ENCODE results near the gene EXT2. TPM values are rescaled to one million over a fixed set of nuclear protein-coding genes. Genes with fewer than 3 reads are reported as not detected.

Gene EXT2
- total RNA-seq (2014; rRNA removed; shearing (Covaris generic)) = 98.9 and 114 TPM in 2 replicates
- 155 and 173 TPM in 2 replicates for polyA plus RNA-seq (2015; cell fraction: cytosol; rRNA removed)
- 23.0 and 36.5 TPM in 2 replicates for polyA plus RNA-seq (2015; cell fraction: nucleus; rRNA removed)

GRCh38 chr11:44095506-44096359, at the start of gene EXT2:
Gene EXT2 (plus strand): TSS chr11:44095678. CDS start chr11:44107713, 12,035 bp downstream.
- in situ Hi-C loops (cut with HindIII; ENCODE audit: low pct_unique_long_range_greater_than_20kb, low sequenced_read_pairs) = no loop called here
- peak; percentile 84 for DNase-seq (ENCODE audit: low read depth, low spot score)

GRCh38 chr11:44046182-44046581, 49.3 kb upstream of the EXT2 start:
- in situ Hi-C loops (cut with HindIII; ENCODE audit: low pct_unique_long_range_greater_than_20kb, low sequenced_read_pairs) = loop anchor here (10.0 kb wide), 1 partner anchor 141 kb away; no protein-coding TSS in a partner anchor

GRCh38 chr11:44047298-44047697, 48.2 kb upstream of the EXT2 start:
- DNase-seq (ENCODE audit: low read depth, low spot score) = no peak
- in situ Hi-C loops (cut with HindIII; ENCODE audit: low pct_unique_long_range_greater_than_20kb, low sequenced_read_pairs) = loop anchor here (10.0 kb wide), 1 partner anchor 142 kb away; no protein-coding TSS in a partner anchor

More at GRCh38 chr11:44046182-44046581, 49.3 kb upstream of the EXT2 start:
- DNase-seq (ENCODE audit: low read depth, low spot score) = no peak

DNA sequence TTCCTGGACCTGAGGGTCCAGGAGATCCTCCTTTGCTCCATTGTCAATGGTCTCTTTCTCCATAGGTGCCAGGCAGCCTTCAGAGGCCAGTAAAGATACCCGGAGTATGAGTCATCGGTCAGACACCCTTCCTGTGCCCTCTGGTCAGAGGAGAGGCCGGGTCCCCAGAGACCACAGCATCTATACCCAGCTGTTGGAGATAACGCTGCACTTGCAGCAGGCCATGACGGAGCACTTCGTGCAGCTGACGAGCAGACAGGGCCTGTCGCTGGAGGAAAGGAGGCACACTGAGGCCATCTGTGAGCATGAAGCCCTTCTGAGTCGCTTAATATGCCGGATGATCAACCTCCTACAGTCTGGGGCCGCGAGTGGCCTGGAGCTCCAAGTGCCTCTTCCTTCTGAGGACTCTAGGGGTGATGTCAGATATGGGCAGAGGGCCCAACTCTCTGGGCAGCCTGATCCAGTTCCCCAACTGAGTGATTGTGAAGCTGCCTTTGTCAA, 47.5 kb upstream of the EXT2 start, which contains the start of gene ACCSL:
ACCSL (plus strand) TSS at position 51 of the 501 bp plus-strand sequence; CDS start at position 107, 56 bp downstream.
- peak; percentile 44 for DNase-seq (ENCODE audit: low read depth, low spot score)
- in situ Hi-C loops (cut with HindIII; ENCODE audit: low pct_unique_long_range_greater_than_20kb, low sequenced_read_pairs) = loop anchor here (10.0 kb wide), 1 partner anchor 143 kb away; no protein-coding TSS in a partner anchor

DNA sequence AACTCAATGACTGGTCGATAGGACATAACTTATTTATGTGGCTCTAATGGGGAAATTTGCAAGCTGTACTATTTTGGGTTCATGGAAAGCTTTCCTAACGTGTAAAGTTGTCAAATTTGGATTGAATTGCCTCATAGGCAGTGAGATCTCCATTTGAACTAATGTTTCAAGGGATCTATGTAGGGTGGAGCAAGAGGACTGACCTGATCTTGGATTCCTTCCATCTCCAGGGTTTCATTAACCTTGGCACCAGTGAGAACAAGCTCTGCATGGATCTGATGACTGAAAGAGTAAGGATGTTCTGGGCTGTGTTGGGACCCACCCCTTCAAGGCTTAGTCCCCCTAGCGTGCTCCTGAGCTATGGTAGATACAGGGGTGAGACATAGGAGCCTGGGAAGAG, 45.6 kb upstream of the EXT2 start:
- DNase-seq (ENCODE audit: low read depth, low spot score) = no peak
- in situ Hi-C loops (cut with HindIII; ENCODE audit: low pct_unique_long_range_greater_than_20kb, low sequenced_read_pairs) = loop anchor here (10.0 kb wide), 1 partner anchor 145 kb away; no protein-coding TSS in a partner anchor

DNA sequence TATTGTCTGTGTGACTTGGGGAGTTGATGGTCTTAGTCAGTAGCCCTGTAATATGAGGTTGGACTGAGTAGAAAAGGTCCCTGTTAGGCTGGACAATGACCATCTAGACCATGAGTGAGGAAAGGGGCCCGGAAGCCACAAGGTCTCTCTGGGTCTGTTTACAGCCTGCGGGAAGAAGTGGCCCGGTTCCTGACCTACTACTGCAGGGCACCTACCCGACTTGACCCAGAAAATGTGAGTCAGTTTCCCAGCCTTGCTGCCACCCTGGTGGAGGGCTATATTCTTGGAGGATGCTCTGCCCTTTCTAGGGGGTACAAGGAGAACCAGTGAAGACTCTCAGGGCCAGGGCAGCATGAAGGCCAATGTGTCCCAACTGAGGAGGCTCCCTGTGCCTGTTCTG, 44.3 kb upstream of the EXT2 start:
- no peak for DNase-seq (ENCODE audit: low read depth, low spot score)
- in situ Hi-C loops (cut with HindIII; ENCODE audit: low pct_unique_long_range_greater_than_20kb, low sequenced_read_pairs) = no loop called here

- no peak for DNase-seq (ENCODE audit: low read depth, low spot score)
- in situ Hi-C loops (cut with HindIII; ENCODE audit: low pct_unique_long_range_greater_than_20kb, low sequenced_read_pairs) = no loop called here
These were observed 38.1 kb upstream of the EXT2 start for GRCh38 chr11:44057340-44057739.

DNA sequence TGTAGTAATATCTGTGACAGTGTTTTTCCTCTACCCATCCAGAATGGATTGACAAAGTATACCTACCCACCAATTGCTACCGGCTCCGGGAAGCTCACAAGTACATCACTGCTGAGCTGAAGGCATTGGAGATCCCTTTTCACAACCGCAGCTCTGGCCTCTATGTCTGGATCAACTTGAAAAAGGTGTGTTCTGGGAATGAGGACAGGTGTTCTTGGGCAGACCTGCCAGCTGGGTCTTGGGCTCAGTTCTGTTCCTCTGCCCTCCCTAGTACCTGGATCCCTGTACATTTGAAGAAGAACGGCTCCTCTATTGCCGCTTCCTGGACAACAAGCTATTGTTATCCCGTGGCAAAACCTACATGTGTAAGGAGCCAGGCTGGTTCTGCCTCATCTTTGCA, 37.2 kb upstream of the EXT2 start:
- DNase-seq (ENCODE audit: low read depth, low spot score) = no peak
- in situ Hi-C loops (cut with HindIII; ENCODE audit: low pct_unique_long_range_greater_than_20kb, low sequenced_read_pairs) = no loop called here

DNA sequence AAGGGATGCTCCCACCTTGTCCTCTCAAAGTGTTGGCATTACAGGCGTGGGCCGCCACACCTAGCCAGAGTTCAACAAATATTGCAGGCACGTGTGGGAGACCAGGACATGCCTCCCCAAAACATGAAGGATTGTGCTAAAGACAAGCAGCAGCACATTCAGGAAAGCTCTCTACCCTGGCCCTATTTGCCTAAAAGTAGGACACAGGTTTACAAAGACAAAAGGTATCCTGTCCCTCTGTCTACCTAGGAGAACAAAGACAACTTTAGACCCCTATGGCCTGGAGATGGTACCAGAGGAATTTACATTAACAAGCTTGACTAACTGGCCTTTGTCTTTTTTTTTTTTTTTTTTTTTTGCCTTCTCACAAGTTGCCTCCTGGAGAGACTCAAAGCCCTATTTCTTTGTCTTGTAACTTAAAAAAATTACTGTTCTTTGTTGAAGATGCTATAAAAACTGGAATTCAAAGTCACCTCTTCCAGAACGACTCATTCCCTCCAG, 30.3 kb upstream of the EXT2 start:
- in situ Hi-C loops (cut with HindIII; ENCODE audit: low pct_unique_long_range_greater_than_20kb, low sequenced_read_pairs) = no loop called here
- DNase-seq (ENCODE audit: low read depth, low spot score) = peak; percentile 7

- in situ Hi-C loops (cut with HindIII; ENCODE audit: low pct_unique_long_range_greater_than_20kb, low sequenced_read_pairs) = no loop called here
- DNase-seq (ENCODE audit: low read depth, low spot score) = peak; percentile 90
These were observed 29.4 kb upstream of the EXT2 start, which contains the start of gene ACCS for GRCh38 chr11:44065841-44066731. Gene ACCS (plus strand): TSS chr11:44066270. CDS start chr11:44067628, 1,358 bp downstream.

DNA sequence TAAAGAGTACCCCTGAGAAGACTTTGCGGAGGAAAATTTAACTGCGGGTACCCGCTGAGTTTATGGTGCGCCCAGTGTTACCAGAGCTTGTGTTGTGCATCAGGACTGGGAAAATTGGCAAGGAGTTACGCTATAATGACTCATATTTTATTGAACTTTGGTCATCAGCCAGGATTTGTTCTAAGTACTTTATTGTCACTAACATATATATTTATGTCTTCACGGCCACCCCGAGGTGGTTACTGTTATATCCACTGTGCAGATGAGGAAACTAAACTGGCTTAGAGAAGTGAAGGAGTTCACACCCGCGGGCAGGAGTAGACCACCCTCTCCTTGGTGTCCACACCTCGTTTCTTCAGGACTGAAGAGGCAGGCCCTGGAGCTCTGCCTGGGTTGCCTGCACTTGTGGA, 28.7 kb upstream of the EXT2 start:
- in situ Hi-C loops (cut with HindIII; ENCODE audit: low pct_unique_long_range_greater_than_20kb, low sequenced_read_pairs) = no loop called here
- no peak for DNase-seq (ENCODE audit: low read depth, low spot score)

DNA sequence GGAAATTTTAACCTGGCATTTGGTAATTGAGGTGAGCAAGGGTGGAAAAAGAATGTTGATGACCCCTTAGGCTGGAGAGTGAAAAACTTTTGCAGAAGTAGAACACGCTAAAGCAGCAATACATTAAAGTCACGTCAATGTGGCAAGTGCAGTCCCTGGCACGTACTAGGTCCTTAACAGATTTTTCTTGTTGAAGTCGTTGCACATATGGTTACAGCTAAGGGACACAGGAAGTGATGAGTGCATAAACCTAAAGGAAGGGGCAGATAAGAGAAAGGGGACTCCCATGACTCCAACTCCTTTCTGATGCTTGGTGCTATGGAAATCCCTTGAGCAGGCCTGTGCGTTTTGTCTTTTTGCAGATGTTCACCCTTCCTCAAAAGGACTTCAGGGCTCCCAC, 28.2 kb upstream of the EXT2 start:
- in situ Hi-C loops (cut with HindIII; ENCODE audit: low pct_unique_long_range_greater_than_20kb, low sequenced_read_pairs) = no loop called here
- no peak for DNase-seq (ENCODE audit: low read depth, low spot score)

- in situ Hi-C loops (cut with HindIII; ENCODE audit: low pct_unique_long_range_greater_than_20kb, low sequenced_read_pairs) = no loop called here
- DNase-seq (ENCODE audit: low read depth, low spot score) = no peak
These were observed 27.3 kb upstream of the EXT2 start for GRCh38 chr11:44068180-44068579.

DNA sequence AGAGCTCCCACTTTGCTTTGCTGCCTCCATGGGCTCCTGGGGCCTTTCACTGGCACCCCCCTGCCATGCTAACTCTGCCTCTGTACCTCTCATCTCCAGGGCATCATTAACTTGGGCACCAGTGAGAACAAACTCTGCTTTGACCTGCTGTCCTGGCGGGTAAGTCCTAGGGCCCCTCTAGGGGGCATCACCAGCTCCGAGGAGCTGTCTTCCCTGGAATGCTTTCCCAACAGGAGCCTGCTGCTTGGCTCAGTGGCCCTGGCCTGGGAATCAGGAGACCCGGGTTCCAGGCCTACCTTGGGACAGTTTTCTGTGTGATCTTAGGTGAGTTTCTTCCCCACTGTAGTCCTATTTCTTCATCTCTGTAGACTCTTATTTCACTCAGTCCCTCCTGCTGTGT, 24.3 kb upstream of the EXT2 start:
- peak; percentile 8 for DNase-seq (ENCODE audit: low read depth, low spot score)
- in situ Hi-C loops (cut with HindIII; ENCODE audit: low pct_unique_long_range_greater_than_20kb, low sequenced_read_pairs) = no loop called here

GRCh38 chr11:44072757-44073658, 22.5 kb upstream of the EXT2 start:
- in situ Hi-C loops (cut with HindIII; ENCODE audit: low pct_unique_long_range_greater_than_20kb, low sequenced_read_pairs) = no loop called here
- DNase-seq (ENCODE audit: low read depth, low spot score) = no peak

DNA sequence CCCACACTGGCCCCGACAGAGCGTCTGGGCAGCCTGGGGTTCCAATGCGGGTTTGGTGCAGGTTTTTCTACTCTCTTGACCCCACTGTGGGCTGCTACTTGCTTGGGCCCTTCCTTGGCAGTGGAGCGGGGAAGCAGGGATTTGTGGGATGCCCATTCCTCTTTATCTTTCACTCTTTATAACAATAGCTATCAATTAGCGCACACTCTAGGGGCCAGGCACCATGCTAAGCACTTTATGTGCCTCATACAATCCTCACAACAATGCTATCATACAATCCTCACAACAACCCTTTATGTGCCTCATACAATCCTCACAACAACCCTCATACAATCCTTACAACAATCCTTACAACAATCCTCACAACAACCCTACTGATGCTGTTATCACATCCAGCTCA, 16.7 kb upstream of the EXT2 start:
- in situ Hi-C loops (cut with HindIII; ENCODE audit: low pct_unique_long_range_greater_than_20kb, low sequenced_read_pairs) = no loop called here
- DNase-seq (ENCODE audit: low read depth, low spot score) = no peak
